Pancreas (tissue), 10 donors: ENCODE measurements around the gene PABPN1L. TPM values are rescaled to one million over a fixed set of nuclear protein-coding genes. Genes with fewer than 3 reads are reported as not detected.

Source experiments
- ATAC-seq, 4 donors: fragments of 200-7000 bp; cut with Tn5 transposase; one replicate each; pipeline versions ENCODE4 v1.8.0 to v1.9.1; 2020; ENCODE audit warnings: mild to moderate bottlenecking in 4 of 4, moderate library complexity in 4 of 4
- DNase-seq, 6 donors: peaks; one replicate each; pipeline ENCODE4 v3.0.0-alpha.2; 2020
- FAIRE-seq: peaks from 2 replicates; lab custom pipeline; 2012; peaks lifted over from hg19 to GRCh38; lab: Jason Lieb, UNC
- H3K27ac ChIP-seq, 4 donors: fragments of 200-600 bp; sonication (generic); 1 replicate in 3 of 4; 2 replicates in 1 of 4; pipeline versions ENCODE4 v1.5.0 to v1.8.0; 2020
- H3K27me3 ChIP-seq, 4 donors: fragments of 200-600 bp; one replicate each; pipeline ENCODE4 v1.8.0; 2021
- H3K36me3 ChIP-seq, 3 donors: fragments of 200-600 bp; sonication (generic) in 1 of 3; one replicate each; pipeline versions ENCODE4 v1.5.0 to v1.8.0; 2020 to 2021
- H3K4me1 ChIP-seq, 3 donors: fragments of 200-600 bp; one replicate each; pipeline ENCODE4 v1.8.0; 2021
- H3K4me3 ChIP-seq, 4 donors: fragments of 200-600 bp; sonication (generic) in 2 of 4; one replicate each; pipeline versions ENCODE4 v1.5.0 to v1.8.0; 2020 to 2021
- H3K9me3 ChIP-seq, 4 donors: fragments of 200-600 bp; one replicate each; pipeline ENCODE4 v1.8.0; 2021
- CTCF ChIP-seq, 4 donors: fragments of 200-600 bp; sonication (generic) in 3 of 4; IDR thresholded peaks; one replicate each; pipeline versions ENCODE4 v1.5.0 to v1.8.0; 2021; ENCODE audit warnings: antibody characterized with exemption in 4 of 4
- WGBS, 2 donors: extraction: QIAGEN DNeasy Blood & Tissue Kit; methylation state at CpG; one replicate each; pipeline ENCODE4 v1.1.7; 2013; 5-methylcytosine and 5-hydroxymethylcytosine counted together
- intact Hi-C, 3 donors: fragments of 100-400 bp; cut with DNase I; formaldehyde crosslinking; loops; one replicate each; pipeline versions ENCODE4 v1.11.1 to v1.14.2; 2022
- polyA plus RNA-seq, 2 donors: library from polyadenylated mRNA; stranded (reverse); fragments of 200-250 nt; gene quantifications; one replicate each; pipeline ENCODE4 v1.2.3, GENCODE V29; 2013
- total RNA-seq, 6 donors: library from RNA; stranded (reverse); fragmentation: NEBNext Ultra II Directional in 4 of 6; extraction: Animal tissue kit (Norgen Biotek cat#: 25700) in 4 of 6; gene quantifications; one replicate each; pipeline versions ENCODE4 v1.2.1 to v1.2.4, GENCODE V29; 2021 to 2023
- donor health status: healthy with polysubstance abuse.
- donor health status: DM: no; HTN: no; CAD: no; lungs with moderate emphysema.
- donor health status: DM: no; HTN: no; CAD: no.
- donor health status: control.
- donor health status: control.
- donor health status: Bipolar disorder and iron deficiency.
- donor health status: DM: yes; HTN: yes; CAD: no.
- donor health status: DM: no; HTN: no; CAD: no.
- donor health status: DM: no; HTN: no; CAD: no.
- donor health status: DM: yes; HTN: yes; CAD: no.

The PABPN1L gene
- total and polyA plus RNA-seq, 8 donors = 0.23 to 0.65 (median 0.35) TPM; not detected in 3

- TF ChIP-seq CTCF (IDR thresholded peaks at IDR 0.05) = no peak
- no peak overlapping the region for H3K4me3 ChIP-seq
- WGBS, 2 donors = 14 to 18% methylated on average over 8 of the region's 8 CpGs
- intact Hi-C loops = no loop called here
- ATAC-seq (peak; percentile 12 to 21 (median 16)), FAIRE-seq (no peak), DNase-seq (no peak)
- no peak overlapping the region for H3K27ac ChIP-seq
- H3K4me1 ChIP-seq = no peaks in the 10 kb centered on the region
- H3K27me3 ChIP-seq = no peaks in the 10 kb centered on the region
- no peaks in the 10 kb centered on the region for H3K36me3 ChIP-seq
- no peaks in the 10 kb centered on the region for H3K9me3 ChIP-seq
Observed at GRCh38 chr16:88871349-88871702, 4.9 kb upstream of the PABPN1L start.

- peak in 3 of 4 donors; percentile 27 to 54 (median 28) for ATAC-seq
- Histone ChIP-seq H3K27ac (no peak overlapping the region), H3K4me1 (no peaks in the 10 kb centered on the region), H3K27me3 (no peaks in the 10 kb centered on the region), H3K9me3 (no peaks in the 10 kb centered on the region), H3K36me3 (no peaks in the 10 kb centered on the region), H3K4me3 (no peak overlapping the region)
- FAIRE-seq = no peak
- WGBS, 2 donors = 31 to 35% methylated on average over 35 to 37 of the region's 37 CpGs
- intact Hi-C loops = no loop called here
- no peak for TF ChIP-seq CTCF (IDR thresholded peaks at IDR 0.05)
- DNase-seq = no peak
Observed at GRCh38 chr16:88870608-88871348, 4.3 kb upstream of the PABPN1L start.

GRCh38 chr16:88869673-88869980 is 3.2 kb upstream of the PABPN1L start:
- intact Hi-C loops = no loop called here
- ATAC-seq = no peak

GRCh38 chr16:88868974-88869672 is 2.7 kb upstream of the PABPN1L start:
- intact Hi-C loops = no loop called here
- Histone ChIP-seq H3K27ac (no peak overlapping the region), H3K27me3 (no peaks in the 10 kb centered on the region), H3K9me3 (no peaks in the 10 kb centered on the region), H3K4me3 (no peak overlapping the region), H3K36me3 (no peaks in the 10 kb centered on the region), H3K4me1 (no peaks in the 10 kb centered on the region)
- FAIRE-seq = no peak
- ATAC-seq = no peak
- WGBS, 2 donors = 79 to 81% methylated on average over 25 to 27 of the region's 27 CpGs
- DNase-seq = no peak
- TF ChIP-seq CTCF (IDR thresholded peaks at IDR 0.05) = no peak

More at GRCh38 chr16:88869673-88869980, 3.2 kb upstream of the PABPN1L start:
- FAIRE-seq (no peak), DNase-seq (no peak)
- no peaks in the 10 kb centered on the region for H3K36me3 ChIP-seq
- no peak for TF ChIP-seq CTCF (IDR thresholded peaks at IDR 0.05)
- no peaks in the 10 kb centered on the region for H3K27me3 ChIP-seq
- H3K27ac ChIP-seq = no peak overlapping the region
- H3K4me1 ChIP-seq = no peaks in the 10 kb centered on the region
- no peak overlapping the region for H3K4me3 ChIP-seq
- H3K9me3 ChIP-seq = no peaks in the 10 kb centered on the region
- WGBS, 2 donors = 62 to 76% methylated on average over 9 of the region's 9 CpGs
